A204.1 (cell line): ENCODE data around the gene KSR1.
"Not testable (repeated sequence)": the region's sequence is repeated elsewhere in the genome, so short reads cannot be mapped to it uniquely, and the experiment has no call there.

Experiments
- FAIRE-seq: peaks from 2 replicates; lab custom pipeline; 2012; peaks lifted over from hg19 to GRCh38; lab: Jason Lieb, UNC

Gene KSR1

GRCh38 chr17:27455914-27456680 is at the start of gene KSR1:
Gene KSR1, plus strand, starts transcription at chr17:27456448. Its CDS starts 196 bp downstream, at chr17:27456644.
- no peak for FAIRE-seq

GRCh38 chr17:27407916-27408864 is 48.1 kb upstream of the KSR1 start:
- FAIRE-seq = no peak

GRCh38 chr17:27408891-27409290 is 47.4 kb upstream of the KSR1 start:
- no peak for FAIRE-seq

GRCh38 chr17:27412158-27412557 is 44.1 kb upstream of the KSR1 start:
- FAIRE-seq = not testable (repeated sequence)

GRCh38 chr17:27413315-27413714 is 42.9 kb upstream of the KSR1 start:
- FAIRE-seq = no peak

- no peak for FAIRE-seq
Observed at GRCh38 chr17:27413792-27414191, 42.5 kb upstream of the KSR1 start.

- FAIRE-seq = no peak
Observed at GRCh38 chr17:27414271-27414670, 42.0 kb upstream of the KSR1 start.

GRCh38 chr17:27414694-27415093 is 41.6 kb upstream of the KSR1 start:
- no peak for FAIRE-seq

GRCh38 chr17:27415120-27415795 is 41.0 kb upstream of the KSR1 start:
- FAIRE-seq = no peak

- no peak for FAIRE-seq
Observed at GRCh38 chr17:27417596-27418365, 38.5 kb upstream of the KSR1 start.

GRCh38 chr17:27418366-27418615 is 38.0 kb upstream of the KSR1 start:
- no peak for FAIRE-seq

- FAIRE-seq = no peak
Observed at GRCh38 chr17:27419156-27419555, 37.1 kb upstream of the KSR1 start.

- no peak for FAIRE-seq
Observed at GRCh38 chr17:27420211-27420950, 35.9 kb upstream of the KSR1 start.

- no peak for FAIRE-seq
Observed at GRCh38 chr17:27421111-27421510, 35.1 kb upstream of the KSR1 start.

- FAIRE-seq = not testable (repeated sequence)
Observed at GRCh38 chr17:27421626-27422025, 34.6 kb upstream of the KSR1 start.

- FAIRE-seq = no peak
Observed at GRCh38 chr17:27422601-27423000, 33.6 kb upstream of the KSR1 start.

GRCh38 chr17:27423651-27424050 is 32.6 kb upstream of the KSR1 start:
- no peak for FAIRE-seq

- no peak for FAIRE-seq
Observed at GRCh38 chr17:27424516-27424915, 31.7 kb upstream of the KSR1 start.

- no peak for FAIRE-seq
Observed at GRCh38 chr17:27424941-27425340, 31.3 kb upstream of the KSR1 start.

- not testable (repeated sequence) for FAIRE-seq
Observed at GRCh38 chr17:27425571-27425970, 30.7 kb upstream of the KSR1 start.

GRCh38 chr17:27425991-27426390 is 30.3 kb upstream of the KSR1 start:
- no peak for FAIRE-seq
